SU-DHL-6 (cell line): ENCODE results near the gene UBTF.

Experiments used
- H2AFZ ChIP-seq: fragments of 200-600 bp; sonication (generic); 2 replicates; pipeline ENCODE4 v1.6.1; 2014; ENCODE audit warnings: low read depth, mild to moderate bottlenecking, moderate library complexity, mixed read lengths, antibody characterized with exemption, low read length; ENCODE audit not compliant: severe bottlenecking
- H3F3A ChIP-seq: fragments of 200-600 bp; shearing (Covaris generic); 2 replicates; pipeline ENCODE4 v1.6.0; 2016; ENCODE audit warnings: antibody characterized with exemption, mild to moderate bottlenecking; ENCODE audit not compliant: insufficient read depth
- H3K27ac ChIP-seq: fragments of 200-600 bp; sonication (generic); 2 replicates; pipeline ENCODE4 v1.5.1; 2016; ENCODE audit warnings: low read depth, mild to moderate bottlenecking, low read length, moderate library complexity, mixed read lengths
- H3K27me3 ChIP-seq: fragments of 200-600 bp; sonication (generic), shearing (Covaris generic); 2 replicates; pipeline ENCODE4 v1.6.0; 2014; ENCODE audit warnings: mild to moderate bottlenecking, low read length
- H3K36me3 ChIP-seq: fragments of 200-600 bp; sonication (generic); 2 replicates; pipeline ENCODE4 v1.6.1; 2014; ENCODE audit warnings: mild to moderate bottlenecking, low read length, mixed read lengths
- H3K4me2 ChIP-seq: fragments of 300-600, 200-600 bp; shearing (Covaris generic), sonication (generic); 2 replicates; pipeline ENCODE4 v1.6.0; 2014; ENCODE audit warnings: low read length, low read depth, mild to moderate bottlenecking; ENCODE audit not compliant: poor library complexity, severe bottlenecking
- H3K4me3 ChIP-seq: fragments of 200-600 bp; sonication (generic); 2 replicates; pipeline ENCODE4 v1.5.1; 2014; ENCODE audit warnings: antibody characterized with exemption, low read length, mild to moderate bottlenecking, mixed read lengths; ENCODE audit not compliant: insufficient read depth, poor library complexity, severe bottlenecking
- H3K79me2 ChIP-seq: fragments of 200-600 bp; sonication (generic); 2 replicates; pipeline ENCODE4 v1.6.1; 2014; ENCODE audit warnings: mild to moderate bottlenecking, low read length, moderate library complexity; ENCODE audit not compliant: insufficient read depth
- H3K9ac ChIP-seq: fragments of 200-600 bp; sonication (generic); 2 replicates; pipeline ENCODE4 v1.7.0; 2014; ENCODE audit warnings: mild to moderate bottlenecking, low read length
- H3K9me2 ChIP-seq: fragments of 200-600 bp; sonication (generic); replicated peaks from 2 replicates; pipeline ENCODE4 v1.6.1; 2014; ENCODE audit warnings: low read length; ENCODE audit not compliant: insufficient read depth
- H3K9me3 ChIP-seq: fragments of 200-600 bp; sonication (generic); 2 replicates; pipeline ENCODE4 v1.6.1; 2014; ENCODE audit warnings: low read length, mixed read lengths; ENCODE audit not compliant: insufficient read depth
- H4K20me1 ChIP-seq: fragments of 200-600 bp; sonication (generic); 2 replicates; pipeline ENCODE4 v1.6.1; 2014; ENCODE audit warnings: low read depth, mild to moderate bottlenecking, antibody characterized with exemption, low read length, moderate library complexity, mixed read lengths
- CTCF ChIP-seq: fragments of 200-600 bp; sonication (generic); IDR thresholded peaks from one replicate; pipeline ENCODE4 v1.5.1; 2017; ENCODE audit warnings: antibody characterized with exemption, mild to moderate bottlenecking, low read length, moderate library complexity; ENCODE audit not compliant: insufficient read depth, poor library complexity, severe bottlenecking
- EZH2phosphoT487 ChIP-seq: fragments of 200-600 bp; sonication (generic), shearing (Covaris generic); conservative IDR thresholded peaks from 2 replicates; pipeline ENCODE4 v1.6.1; 2018; ENCODE audit warnings: mild to moderate bottlenecking, antibody characterized with exemption, low read length, moderate library complexity, mixed read lengths

The UBTF gene

GRCh38 chr17:44262654-44263225 lies 43.3 kb upstream of the UBTF start:
- Histone ChIP-seq H3K9ac (no peak overlapping the region), H3F3A (no peaks in the 10 kb centered on the region), H3K27me3 (no peaks in the 10 kb centered on the region), H4K20me1 (no peaks in the 10 kb centered on the region), H3K9me3 (no peaks in the 10 kb centered on the region), H3K4me3 (no peak overlapping the region), H3K9me2 (no peaks in the 10 kb centered on the region), H3K4me2 (no peak overlapping the region), H3K36me3 (no peaks in the 10 kb centered on the region), H2AFZ (no peak overlapping the region), H3K27ac (no peak overlapping the region), H3K79me2 (no peaks in the 10 kb centered on the region)
- no peak for TF ChIP-seq CTCF
- no peak for TF ChIP-seq EZH2phosphoT487

- Histone ChIP-seq H3K4me3 (no peak overlapping the region), H3K9me3 (no peaks in the 10 kb centered on the region), H3F3A (no peaks in the 10 kb centered on the region), H2AFZ (no peak overlapping the region), H3K36me3 (no peaks in the 10 kb centered on the region), H3K4me2 (no peak overlapping the region), H3K9ac (no peak overlapping the region), H3K79me2 (no peaks in the 10 kb centered on the region), H4K20me1 (no peaks in the 10 kb centered on the region), H3K9me2 (no peaks in the 10 kb centered on the region), H3K27me3 (no peaks in the 10 kb centered on the region), H3K27ac (no peak overlapping the region)
- TF ChIP-seq EZH2phosphoT487 (no peak), CTCF (no peak)
These were observed 40.8 kb upstream of the UBTF start for GRCh38 chr17:44260296-44260695.

GRCh38 chr17:44258811-44259351 lies 39.4 kb upstream of the UBTF start:
- no peaks in the 10 kb centered on the region for H4K20me1 ChIP-seq
- no peaks in the 10 kb centered on the region for H3F3A ChIP-seq
- no peak overlapping the region for H3K4me2 ChIP-seq
- H3K9ac ChIP-seq, result no peak overlapping the region
- no peaks in the 10 kb centered on the region for H3K9me3 ChIP-seq
- no peak overlapping the region for H3K27ac ChIP-seq
- H3K9me2 ChIP-seq, result no peaks in the 10 kb centered on the region
- no peak for TF ChIP-seq CTCF
- no peak for TF ChIP-seq EZH2phosphoT487
- H3K36me3 ChIP-seq, result no peaks in the 10 kb centered on the region
- H2AFZ ChIP-seq, result no peak overlapping the region
- H3K4me3 ChIP-seq, result no peak overlapping the region
- H3K27me3 ChIP-seq, result no peaks in the 10 kb centered on the region
- H3K79me2 ChIP-seq, result no peaks in the 10 kb centered on the region
